Calu3 (cell line): ENCODE data around the gene CCDC97. TPM values are rescaled to one million over a fixed set of nuclear protein-coding genes. Genes with fewer than 3 reads are reported as not detected.
A peak's percentile ranks its signal among the peaks of the same experiment; 100 is the strongest.

Experiments used
- BruUV-seq: library from RNA; stranded (reverse); fragments of 400-500 nt; replicated peaks from 2 replicates; lab custom pipeline; 2021; lab: Mats Ljungman, UMichigan
- CTCF ChIA-PET: fragments of 300-600 bp; sonication (Branson Sonifier 250); formaldehyde crosslinking; loops from one replicate; lab custom pipeline; 2022; ENCODE audit warnings: antibody characterized with exemption; lab: Charles Lee
- DNase-seq: peaks from one replicate; pipeline ENCODE4 v3.0.0; 2022
- H3K27ac Mint-ChIP-seq: one replicate; pipeline ENCODE4 v1.8.0; 2022; ENCODE audit warnings: mixed read lengths; ENCODE audit not compliant: unreplicated experiment
- H3K27me3 Mint-ChIP-seq: one replicate; pipeline ENCODE4 v1.8.0; 2022; ENCODE audit warnings: mixed read lengths; ENCODE audit not compliant: unreplicated experiment
- H3K36me3 Mint-ChIP-seq: one replicate; pipeline ENCODE4 v1.8.0; 2022; ENCODE audit warnings: mild to moderate bottlenecking, moderate library complexity, mixed read lengths; ENCODE audit not compliant: insufficient read depth, unreplicated experiment
- H3K4me1 Mint-ChIP-seq: one replicate; pipeline ENCODE4 v1.8.0; 2022; ENCODE audit warnings: mild to moderate bottlenecking, low read depth, mixed read lengths; ENCODE audit not compliant: unreplicated experiment
- H3K4me3 Mint-ChIP-seq: one replicate; pipeline ENCODE4 v1.8.0; 2022; ENCODE audit warnings: mild to moderate bottlenecking, low read depth, moderate library complexity, mixed read lengths; ENCODE audit not compliant: unreplicated experiment
- H3K9me3 Mint-ChIP-seq: one replicate; pipeline ENCODE4 v1.8.0; 2022; ENCODE audit warnings: low read depth, mixed read lengths; ENCODE audit not compliant: unreplicated experiment
- intact Hi-C: fragments of 100-400 bp; cut with micrococcal nuclease; formaldehyde crosslinking; loops from one replicate; pipeline ENCODE4 v1.10.0; 2022; ENCODE audit not compliant: unreplicated experiment
- total RNA-seq: library from RNA; stranded (reverse); gene quantifications from 2 replicates; pipeline ENCODE4 v1.2.3, GENCODE V29; 2022
- TF ChIP-seq, protein P1 (sequence below): fragments of 200-600 bp; IDR thresholded peaks from one replicate; pipeline ENCODE4 v1.8.0; 2022; ENCODE audit warnings: antibody characterized with exemption; ENCODE audit not compliant: unreplicated experiment

Gene CCDC97
- total RNA-seq, 1 experiment from 2014 or later = 45.8 TPM

DNA sequence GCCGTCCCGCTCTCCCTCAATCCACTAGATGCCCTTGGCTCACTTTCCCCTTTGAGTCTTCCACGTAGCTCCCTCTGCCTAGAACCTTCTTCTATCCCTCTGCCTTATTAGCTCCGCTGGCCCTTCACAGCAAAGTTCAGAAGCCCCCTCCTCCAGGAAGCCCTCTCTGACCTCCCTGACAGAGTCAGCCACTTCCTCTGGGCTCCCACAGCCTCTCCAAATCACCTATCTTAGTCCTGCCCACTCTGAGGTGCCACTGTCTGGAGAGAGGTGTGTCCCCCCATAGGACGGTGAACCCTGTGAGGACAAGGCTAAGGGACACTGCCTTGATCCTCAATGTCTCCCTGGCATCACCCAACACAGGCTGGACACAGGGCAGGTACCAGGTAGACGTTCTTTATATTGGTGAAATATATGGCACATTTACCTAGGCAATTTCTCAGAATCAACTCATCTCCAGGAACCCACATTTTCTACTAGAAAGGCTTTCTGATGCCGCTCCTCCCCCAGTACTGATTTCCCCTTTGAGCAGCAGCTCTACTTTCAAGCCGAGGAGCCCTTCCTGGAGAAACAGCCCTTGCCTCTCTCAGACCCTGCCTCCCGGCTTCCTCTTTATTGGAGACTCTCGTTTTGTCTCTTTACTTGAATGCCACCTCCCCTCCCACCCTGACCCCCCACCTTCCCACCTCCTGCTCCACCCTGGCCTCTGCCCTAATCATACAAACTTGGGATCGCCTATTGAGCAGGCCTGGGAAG lies 47.2 kb downstream of the CCDC97 start:
- TF ChIP-seq, protein P1, sequence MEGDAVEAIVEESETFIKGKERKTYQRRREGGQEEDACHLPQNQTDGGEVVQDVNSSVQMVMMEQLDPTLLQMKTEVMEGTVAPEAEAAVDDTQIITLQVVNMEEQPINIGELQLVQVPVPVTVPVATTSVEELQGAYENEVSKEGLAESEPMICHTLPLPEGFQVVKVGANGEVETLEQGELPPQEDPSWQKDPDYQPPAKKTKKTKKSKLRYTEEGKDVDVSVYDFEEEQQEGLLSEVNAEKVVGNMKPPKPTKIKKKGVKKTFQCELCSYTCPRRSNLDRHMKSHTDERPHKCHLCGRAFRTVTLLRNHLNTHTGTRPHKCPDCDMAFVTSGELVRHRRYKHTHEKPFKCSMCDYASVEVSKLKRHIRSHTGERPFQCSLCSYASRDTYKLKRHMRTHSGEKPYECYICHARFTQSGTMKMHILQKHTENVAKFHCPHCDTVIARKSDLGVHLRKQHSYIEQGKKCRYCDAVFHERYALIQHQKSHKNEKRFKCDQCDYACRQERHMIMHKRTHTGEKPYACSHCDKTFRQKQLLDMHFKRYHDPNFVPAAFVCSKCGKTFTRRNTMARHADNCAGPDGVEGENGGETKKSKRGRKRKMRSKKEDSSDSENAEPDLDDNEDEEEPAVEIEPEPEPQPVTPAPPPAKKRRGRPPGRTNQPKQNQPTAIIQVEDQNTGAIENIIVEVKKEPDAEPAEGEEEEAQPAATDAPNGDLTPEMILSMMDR = no peak
- Mint-ChIP-seq H3K27ac (no peak overlapping the region), H3K27me3 (no peaks in the 10 kb centered on the region), H3K4me1 (peaks cover 3% of the 10 kb centered on the region), H3K4me3 (no peak overlapping the region), H3K9me3 (no peaks in the 10 kb centered on the region), H3K36me3 (peaks cover 24% of the 10 kb centered on the region)
- no TSS peak for BruUV-seq
- intact Hi-C loops = loop anchor here (10.0 kb wide), 1 partner anchor 78 kb away; the partner anchor contains the start of gene DMAC2
- CTCF ChIA-PET = interaction anchor here (0.5 kb wide), 1 partner anchor 153 kb away, joined by 7 read pairs; no protein-coding TSS in a partner anchor
- DNase-seq = no peak

DNA sequence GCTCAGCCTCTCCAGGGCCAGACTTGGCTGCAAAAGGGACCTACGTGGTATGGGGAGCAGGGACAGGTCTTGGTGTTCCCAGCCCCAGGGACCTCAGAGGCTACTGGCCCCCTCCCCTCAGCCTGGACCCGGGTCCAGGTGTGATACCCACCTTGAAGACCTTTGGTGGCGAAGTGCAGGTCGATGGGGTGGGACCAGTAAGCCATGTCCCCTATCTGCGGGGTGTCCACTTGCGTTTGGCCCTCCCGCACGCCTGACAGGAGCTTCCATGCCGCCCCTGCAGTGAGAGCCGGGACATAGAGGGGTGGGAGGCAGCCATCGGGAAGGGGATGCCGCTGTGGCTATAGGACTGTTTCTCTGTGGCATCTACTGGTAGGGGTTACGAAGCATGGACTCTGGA lies 47.8 kb downstream of the CCDC97 start:
- no peak overlapping the region for H3K4me3 Mint-ChIP-seq
- TF ChIP-seq, protein P1 = no peak
- intact Hi-C loops = loop anchor here (10.0 kb wide), 1 partner anchor 77 kb away; the partner anchor contains the start of gene DMAC2
- H3K36me3 Mint-ChIP-seq = peaks cover 21% of the 10 kb centered on the region
- BruUV-seq = no TSS peak
- peaks cover 3% of the 10 kb centered on the region for H3K4me1 Mint-ChIP-seq
- DNase-seq = no peak
- no peaks in the 10 kb centered on the region for H3K27me3 Mint-ChIP-seq
- no peak overlapping the region for H3K27ac Mint-ChIP-seq
- CTCF ChIA-PET = interaction anchor here (0.5 kb wide), 1 partner anchor 154 kb away, joined by 7 read pairs; no protein-coding TSS in a partner anchor
- H3K9me3 Mint-ChIP-seq = no peaks in the 10 kb centered on the region

DNA sequence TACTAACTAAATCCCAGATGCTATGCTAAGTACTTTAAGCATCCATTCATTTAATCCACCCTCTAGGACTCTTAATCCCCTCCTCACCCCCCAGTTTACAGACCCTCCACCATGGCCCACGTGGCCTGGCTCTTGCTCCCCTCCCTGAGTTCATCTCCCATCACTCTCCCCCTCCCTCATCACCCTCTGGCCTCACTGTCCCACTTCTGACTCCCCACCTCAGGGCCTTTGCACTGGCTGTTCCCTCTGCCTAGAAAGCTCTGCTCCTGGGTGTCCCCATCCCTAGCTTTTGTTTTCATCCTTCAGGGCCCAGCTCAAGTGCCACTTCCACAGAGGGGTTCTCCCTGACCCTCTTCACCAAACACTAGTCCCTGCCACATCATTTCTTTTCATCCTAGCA lies 49.8 kb downstream of the CCDC97 start:
- BruUV-seq = no TSS peak
- peaks cover 10% of the 10 kb centered on the region for H3K4me1 Mint-ChIP-seq
- H3K27ac Mint-ChIP-seq = no peak overlapping the region
- TF ChIP-seq, protein P1 = no peak
- intact Hi-C loops = loop anchor here (10.0 kb wide), 1 partner anchor 75 kb away; the partner anchor contains the start of gene DMAC2
- CTCF ChIA-PET = no interaction called here
- DNase-seq = no peak
- H3K9me3 Mint-ChIP-seq = no peaks in the 10 kb centered on the region
- H3K27me3 Mint-ChIP-seq = no peaks in the 10 kb centered on the region
- no peak overlapping the region for H3K4me3 Mint-ChIP-seq
- peaks cover 28% of the 10 kb centered on the region for H3K36me3 Mint-ChIP-seq

DNA sequence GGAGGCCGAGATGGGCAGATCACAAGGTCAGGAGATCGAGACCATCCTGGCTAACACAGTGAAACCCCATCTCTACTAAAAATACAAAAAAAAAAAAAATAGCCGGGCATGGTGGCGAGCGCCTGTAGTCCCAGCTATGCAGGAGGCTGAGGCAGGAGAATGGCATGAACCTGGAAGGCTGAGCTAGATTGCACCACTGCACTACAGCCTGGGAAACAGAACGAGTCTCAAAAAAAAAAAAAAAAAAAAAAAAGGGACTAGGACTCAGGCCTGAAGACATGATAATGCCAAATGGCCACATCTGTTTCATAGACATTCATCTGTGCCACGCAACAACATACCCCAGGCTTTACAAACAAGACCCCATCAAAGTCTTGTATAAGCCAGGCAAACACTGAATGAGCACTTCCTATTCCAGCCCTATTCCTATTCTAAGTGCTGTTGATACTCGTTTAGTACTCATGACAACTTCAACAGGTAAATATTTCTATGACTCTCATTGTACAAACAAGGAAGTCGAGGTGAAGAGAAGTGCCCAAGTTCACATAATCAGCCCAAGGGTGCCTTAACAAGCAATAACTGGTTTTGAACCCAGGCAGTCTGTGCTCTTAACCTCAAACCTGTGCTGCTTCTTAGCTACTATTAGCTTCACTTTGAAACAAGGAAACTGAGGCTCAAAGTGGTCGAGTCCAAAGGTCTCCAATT lies 52.3 kb downstream of the CCDC97 start:
- Mint-ChIP-seq H3K27me3 (no peaks in the 10 kb centered on the region), H3K4me1 (peaks cover 24% of the 10 kb centered on the region), H3K4me3 (peak overlapping the region; percentile 95), H3K9me3 (no peaks in the 10 kb centered on the region), H3K36me3 (peaks cover 24% of the 10 kb centered on the region), H3K27ac (peak overlapping the region; percentile 98)
- DNase-seq = peak; percentile 28
- TF ChIP-seq, protein P1 = no peak
- CTCF ChIA-PET = interaction anchor here (1.4 kb wide), 1 partner anchor 10 kb away, joined by 5 read pairs; no protein-coding TSS in a partner anchor
- BruUV-seq = no TSS peak
- intact Hi-C loops = no loop called here
